Measurements from ENCODE around the gene DDN.

GRCh38 chr12:49031573-49032161 lies 32.5 kb upstream of the DDN start:
- TF ChIP-seq CTCF (IDR thresholded peaks at IDR 0.05; ENCODE audit: low read length) = no peak
- no peak for TF ChIP-seq EZH2 (IDR thresholded peaks at IDR 0.05; ENCODE audit: borderline replicate concordance, low read length)

All from OCI-LY1 (cell line).